HG03280 (cell line): ENCODE results near the gene PLEKHH2.
"Not testable (repeated sequence)": the region's sequence is repeated elsewhere in the genome, so short reads cannot be mapped to it uniquely, and the experiment has no call there.

ENCODE experiments used
- ATAC-seq: cut with Tn5 transposase; IDR thresholded peaks from one replicate; pipeline ENCODE4 v1.9.1; 2021; ENCODE audit warnings: mild to moderate bottlenecking, moderate library complexity; ENCODE audit not compliant: unreplicated experiment

The PLEKHH2 gene

GRCh38 chr2:43636153-43636552, 907 bp upstream of the PLEKHH2 start:
- ATAC-seq = not testable (repeated sequence)

GRCh38 chr2:43636621-43637020, 439 bp upstream of the PLEKHH2 start:
- ATAC-seq = no peak

- ATAC-seq = no peak
These were observed 5.3 kb downstream of the PLEKHH2 start for GRCh38 chr2:43642363-43642762.

GRCh38 chr2:43643680-43644079, 6.6 kb downstream of the PLEKHH2 start:
- ATAC-seq = no peak

GRCh38 chr2:43648994-43649701, 12.1 kb downstream of the PLEKHH2 start:
- ATAC-seq = no peak

GRCh38 chr2:43653506-43653905, 16.4 kb downstream of the PLEKHH2 start:
- ATAC-seq = no peak

GRCh38 chr2:43657241-43657640, 20.2 kb downstream of the PLEKHH2 start:
- no peak for ATAC-seq

GRCh38 chr2:43675646-43676321, 38.7 kb downstream of the PLEKHH2 start:
- no peak for ATAC-seq

GRCh38 chr2:43676322-43677050, 39.4 kb downstream of the PLEKHH2 start, which contains the start of gene C1GALT1C1L:
C1GALT1C1L (minus strand) TSS chr2:43676429; CDS start chr2:43676322, 107 bp downstream.
- ATAC-seq = no peak

- ATAC-seq = not testable (repeated sequence)
These were observed 40.7 kb downstream of the PLEKHH2 start for GRCh38 chr2:43677783-43678182.

GRCh38 chr2:43685357-43685756, 48.3 kb downstream of the PLEKHH2 start:
- ATAC-seq = no peak

- ATAC-seq = no peak
These were observed 52.9 kb downstream of the PLEKHH2 start for GRCh38 chr2:43689999-43690398.

- ATAC-seq = no peak
These were observed 55.5 kb downstream of the PLEKHH2 start for GRCh38 chr2:43692428-43692994.

GRCh38 chr2:43698140-43698539, 61.1 kb downstream of the PLEKHH2 start:
- not testable (repeated sequence) for ATAC-seq

GRCh38 chr2:43699761-43700160, 62.7 kb downstream of the PLEKHH2 start:
- no peak for ATAC-seq

- no peak for ATAC-seq
These were observed 64.1 kb downstream of the PLEKHH2 start for GRCh38 chr2:43701111-43701510.

GRCh38 chr2:43707255-43708015, 70.4 kb downstream of the PLEKHH2 start:
- ATAC-seq = no peak

GRCh38 chr2:43708178-43708577, 71.1 kb downstream of the PLEKHH2 start:
- ATAC-seq = no peak

- no peak for ATAC-seq
These were observed 71.8 kb downstream of the PLEKHH2 start for GRCh38 chr2:43708891-43709290.

GRCh38 chr2:43710866-43711265, 73.8 kb downstream of the PLEKHH2 start:
- ATAC-seq = no peak

GRCh38 chr2:43714164-43714563, 77.1 kb downstream of the PLEKHH2 start:
- ATAC-seq = no peak
